ENCODE results near the gene IGF1. TPM values are rescaled to one million over a fixed set of nuclear protein-coding genes. Genes with fewer than 3 reads are reported as not detected.
"Not testable (repeated sequence)": the region's sequence is repeated elsewhere in the genome, so short reads cannot be mapped to it uniquely, and the experiment has no call there.

IGF1 gene
- total and polyA plus RNA-seq, 2 experiments from 2014 or later = 2.3 to 2.9 TPM

- H3K27me3 ChIP-seq (replicated peaks; ENCODE audit: insufficient read depth) = no peaks in the 10 kb centered on the region
- 0 to 10% methylated on average over 2 of the region's 2 CpGs for WGBS, 2 experiments (ENCODE audit: low coverage in 1 of 2, low lambda C conversion rate in 2 of 2, missing lambda C conversion rate in 2 of 2)
- H3K4me2 ChIP-seq (ENCODE audit: unreplicated experiment) = no peak overlapping the region
- H3K27ac ChIP-seq = no peak overlapping the region
- no peak overlapping the region for H3K9ac ChIP-seq
- H3K4me1 ChIP-seq (ENCODE audit: insufficient read depth) = no peaks in the 10 kb centered on the region
- no peak overlapping the region for H3K4me3 ChIP-seq
- no peaks in the 10 kb centered on the region for H4K20me1 ChIP-seq (ENCODE audit: insufficient read depth)
- in situ Hi-C loops (cut with MboI) = no loop called here
- no peak overlapping the region for H2AFZ ChIP-seq
- H3K9me3 ChIP-seq (ENCODE audit: low read depth) = no peaks in the 10 kb centered on the region
- H3K79me2 ChIP-seq (ENCODE audit: insufficient read depth) = no peaks in the 10 kb centered on the region
- DNase-seq = no peak
- no peak for TF ChIP-seq EZH2phosphoT487 (IDR thresholded peaks at IDR 0.05; ENCODE audit: insufficient read depth, low read depth)
- TF ChIP-seq EZH2 (IDR thresholded peaks at IDR 0.05; ENCODE audit: insufficient read depth, poor library complexity, severe bottlenecking) = no peak
- H3K36me3 ChIP-seq (ENCODE audit: low read depth) = no peaks in the 10 kb centered on the region
- H3F3A ChIP-seq (ENCODE audit: insufficient read depth) = no peaks in the 10 kb centered on the region
- no peaks in the 10 kb centered on the region; the same call in 1 of the 2 replicates for H3K9me2 ChIP-seq (ENCODE audit: insufficient read depth)
Observed at GRCh38 chr12:102369876-102370275, 110.5 kb downstream of the IGF1 start.

GRCh38 chr12:102365365-102365764 lies 115.0 kb downstream of the IGF1 start:
- no peak overlapping the region for H3K9ac ChIP-seq
- no peaks in the 10 kb centered on the region for H3K36me3 ChIP-seq (ENCODE audit: low read depth)
- no peak overlapping the region for H3K4me3 ChIP-seq
- no peaks in the 10 kb centered on the region for H3K9me2 ChIP-seq (ENCODE audit: insufficient read depth)
- H3K27ac ChIP-seq = no peak overlapping the region
- no peaks in the 10 kb centered on the region for H3K4me1 ChIP-seq (ENCODE audit: insufficient read depth)
- no peak for TF ChIP-seq EZH2 (IDR thresholded peaks at IDR 0.05; ENCODE audit: insufficient read depth, poor library complexity, severe bottlenecking)
- no peak for TF ChIP-seq EZH2phosphoT487 (IDR thresholded peaks at IDR 0.05; ENCODE audit: insufficient read depth, low read depth)
- no peaks in the 10 kb centered on the region for H3K9me3 ChIP-seq (ENCODE audit: low read depth)
- no peaks in the 10 kb centered on the region for H3K27me3 ChIP-seq (replicated peaks; ENCODE audit: insufficient read depth)
- no peaks in the 10 kb centered on the region for H4K20me1 ChIP-seq (ENCODE audit: insufficient read depth)
- no peak for DNase-seq
- no peaks in the 10 kb centered on the region for H3K79me2 ChIP-seq (ENCODE audit: insufficient read depth)
- no peak overlapping the region for H3K4me2 ChIP-seq (ENCODE audit: unreplicated experiment)
- in situ Hi-C loops (cut with MboI) = no loop called here
- no peak overlapping the region for H2AFZ ChIP-seq
- no peaks in the 10 kb centered on the region for H3F3A ChIP-seq (ENCODE audit: insufficient read depth)

- in situ Hi-C loops (cut with MboI) = no loop called here
- H3K36me3 ChIP-seq (ENCODE audit: low read depth) = no peaks in the 10 kb centered on the region
Observed at GRCh38 chr12:102364709-102365108, 115.7 kb downstream of the IGF1 start.

GRCh38 chr12:102356690-102357089 lies 123.7 kb downstream of the IGF1 start:
- H3K27me3 ChIP-seq (replicated peaks; ENCODE audit: insufficient read depth) = no peaks in the 10 kb centered on the region
- H3K4me2 ChIP-seq (ENCODE audit: unreplicated experiment) = no peak overlapping the region
- no peaks in the 10 kb centered on the region for H3F3A ChIP-seq (ENCODE audit: insufficient read depth)
- no peak overlapping the region for H2AFZ ChIP-seq
- H3K4me3 ChIP-seq = no peak overlapping the region
- no peak overlapping the region for H3K27ac ChIP-seq
- TF ChIP-seq EZH2phosphoT487 (IDR thresholded peaks at IDR 0.05; ENCODE audit: insufficient read depth, low read depth) (no peak), EZH2 (IDR thresholded peaks at IDR 0.05; ENCODE audit: insufficient read depth, poor library complexity, severe bottlenecking) (no peak)
- no peaks in the 10 kb centered on the region for H3K36me3 ChIP-seq (ENCODE audit: low read depth)
- no peaks in the 10 kb centered on the region for H3K79me2 ChIP-seq (ENCODE audit: insufficient read depth)
- no peaks in the 10 kb centered on the region for H4K20me1 ChIP-seq (ENCODE audit: insufficient read depth)
- H3K9me2 ChIP-seq (ENCODE audit: insufficient read depth) = no peaks in the 10 kb centered on the region
- H3K4me1 ChIP-seq (ENCODE audit: insufficient read depth) = no peaks in the 10 kb centered on the region
- no peak for DNase-seq
- 16 to 24% methylated on average over 2 of the region's 2 CpGs for WGBS, 2 experiments (ENCODE audit: low coverage in 1 of 2, low lambda C conversion rate in 2 of 2, missing lambda C conversion rate in 2 of 2)
- no peak overlapping the region for H3K9ac ChIP-seq
- in situ Hi-C loops (cut with MboI) = no loop called here
- no peaks in the 10 kb centered on the region for H3K9me3 ChIP-seq (ENCODE audit: low read depth)

More at GRCh38 chr12:102364709-102365108, 115.7 kb downstream of the IGF1 start:
- no peak overlapping the region for H3K4me2 ChIP-seq (ENCODE audit: unreplicated experiment)
- H3K9me3 ChIP-seq (ENCODE audit: low read depth) = no peaks in the 10 kb centered on the region
- H3F3A ChIP-seq (ENCODE audit: insufficient read depth) = no peaks in the 10 kb centered on the region
- DNase-seq = no peak
- H3K9me2 ChIP-seq (ENCODE audit: insufficient read depth) = no peaks in the 10 kb centered on the region
- H3K9ac ChIP-seq = no peak overlapping the region
- H3K27me3 ChIP-seq (replicated peaks; ENCODE audit: insufficient read depth) = no peaks in the 10 kb centered on the region
- TF ChIP-seq EZH2 (IDR thresholded peaks at IDR 0.05; ENCODE audit: insufficient read depth, poor library complexity, severe bottlenecking) (no peak), EZH2phosphoT487 (IDR thresholded peaks at IDR 0.05; ENCODE audit: insufficient read depth, low read depth) (no peak)
- H3K27ac ChIP-seq = no peak overlapping the region
- H2AFZ ChIP-seq = no peak overlapping the region
- H3K79me2 ChIP-seq (ENCODE audit: insufficient read depth) = no peaks in the 10 kb centered on the region
- no peaks in the 10 kb centered on the region for H3K4me1 ChIP-seq (ENCODE audit: insufficient read depth)
- no peak overlapping the region for H3K4me3 ChIP-seq
- WGBS, 2 experiments (ENCODE audit: low coverage in 1 of 2, low lambda C conversion rate in 2 of 2, missing lambda C conversion rate in 2 of 2) = 63 to 81% methylated on average over 1 of the region's 1 CpG
- H4K20me1 ChIP-seq (ENCODE audit: insufficient read depth) = no peaks in the 10 kb centered on the region

GRCh38 chr12:102354281-102354680 lies 126.1 kb downstream of the IGF1 start:
- WGBS, 2 experiments (ENCODE audit: low coverage in 1 of 2, low lambda C conversion rate in 2 of 2, missing lambda C conversion rate in 2 of 2) = 36 to 47% methylated on average over 1 of the region's 1 CpG
- in situ Hi-C loops (cut with MboI); H3K36me3 ChIP-seq (ENCODE audit: low read depth): not testable (repeated sequence)

More at GRCh38 chr12:102354281-102354680, 126.1 kb downstream of the IGF1 start:
- H3K4me2 ChIP-seq (ENCODE audit: unreplicated experiment); H3K79me2 ChIP-seq (ENCODE audit: insufficient read depth); H3K27me3 ChIP-seq (replicated peaks; ENCODE audit: insufficient read depth); H4K20me1 ChIP-seq (ENCODE audit: insufficient read depth); H3K9me3 ChIP-seq (ENCODE audit: low read depth); H3K27ac ChIP-seq; H3K9ac ChIP-seq; H3K4me3 ChIP-seq; H3F3A ChIP-seq (ENCODE audit: insufficient read depth); H3K9me2 ChIP-seq (ENCODE audit: insufficient read depth); H2AFZ ChIP-seq; H3K4me1 ChIP-seq (ENCODE audit: insufficient read depth); DNase-seq: not testable (repeated sequence)
